Measurements from ENCODE around the gene B9D2. TPM values are rescaled to one million over a fixed set of nuclear protein-coding genes. Genes with fewer than 3 reads are reported as not detected.
"Not testable (repeated sequence)": the region's sequence is repeated elsewhere in the genome, so short reads cannot be mapped to it uniquely, and the experiment has no call there.

The B9D2 gene
- total RNA-seq, 1 donor from 2014 or later = 7.6 TPM

GRCh38 chr19:41371541-41371940 lies 7.6 kb upstream of the B9D2 start:
- no peak for DNase-seq
- Mint-ChIP-seq H3K4me1 (ENCODE audit: low read depth, unreplicated experiment) (peaks cover 8% of the 10 kb centered on the region), H3K9me3 (ENCODE audit: unreplicated experiment) (peaks cover 7% of the 10 kb centered on the region), H3K27ac (ENCODE audit: unreplicated experiment) (no peak overlapping the region), H3K27me3 (ENCODE audit: unreplicated experiment) (peaks cover 4% of the 10 kb centered on the region), H3K36me3 (ENCODE audit: unreplicated experiment) (no peaks in the 10 kb centered on the region), H3K4me3 (ENCODE audit: unreplicated experiment) (no peak overlapping the region)
- TF ChIP-seq, protein P1, sequence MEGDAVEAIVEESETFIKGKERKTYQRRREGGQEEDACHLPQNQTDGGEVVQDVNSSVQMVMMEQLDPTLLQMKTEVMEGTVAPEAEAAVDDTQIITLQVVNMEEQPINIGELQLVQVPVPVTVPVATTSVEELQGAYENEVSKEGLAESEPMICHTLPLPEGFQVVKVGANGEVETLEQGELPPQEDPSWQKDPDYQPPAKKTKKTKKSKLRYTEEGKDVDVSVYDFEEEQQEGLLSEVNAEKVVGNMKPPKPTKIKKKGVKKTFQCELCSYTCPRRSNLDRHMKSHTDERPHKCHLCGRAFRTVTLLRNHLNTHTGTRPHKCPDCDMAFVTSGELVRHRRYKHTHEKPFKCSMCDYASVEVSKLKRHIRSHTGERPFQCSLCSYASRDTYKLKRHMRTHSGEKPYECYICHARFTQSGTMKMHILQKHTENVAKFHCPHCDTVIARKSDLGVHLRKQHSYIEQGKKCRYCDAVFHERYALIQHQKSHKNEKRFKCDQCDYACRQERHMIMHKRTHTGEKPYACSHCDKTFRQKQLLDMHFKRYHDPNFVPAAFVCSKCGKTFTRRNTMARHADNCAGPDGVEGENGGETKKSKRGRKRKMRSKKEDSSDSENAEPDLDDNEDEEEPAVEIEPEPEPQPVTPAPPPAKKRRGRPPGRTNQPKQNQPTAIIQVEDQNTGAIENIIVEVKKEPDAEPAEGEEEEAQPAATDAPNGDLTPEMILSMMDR (IDR thresholded peaks at IDR 0.05; ENCODE audit: partially characterized antibody, unreplicated experiment) = no peak

- not testable (repeated sequence) for H3K36me3 Mint-ChIP-seq (ENCODE audit: unreplicated experiment); H3K27me3 Mint-ChIP-seq (ENCODE audit: unreplicated experiment); H3K9me3 Mint-ChIP-seq (ENCODE audit: unreplicated experiment); H3K4me3 Mint-ChIP-seq (ENCODE audit: unreplicated experiment); DNase-seq; H3K4me1 Mint-ChIP-seq (ENCODE audit: low read depth, unreplicated experiment); H3K27ac Mint-ChIP-seq (ENCODE audit: unreplicated experiment)
These were observed 7.2 kb upstream of the B9D2 start for GRCh38 chr19:41371119-41371518.

- peaks cover 4% of the 10 kb centered on the region for H3K9me3 Mint-ChIP-seq (ENCODE audit: unreplicated experiment)
- TF ChIP-seq, protein P1 (IDR thresholded peaks at IDR 0.05; ENCODE audit: partially characterized antibody, unreplicated experiment) = no peak
- no peaks in the 10 kb centered on the region for H3K36me3 Mint-ChIP-seq (ENCODE audit: unreplicated experiment)
- H3K4me3 Mint-ChIP-seq (ENCODE audit: unreplicated experiment) = no peak overlapping the region
- H3K4me1 Mint-ChIP-seq (ENCODE audit: low read depth, unreplicated experiment) = peaks cover 6% of the 10 kb centered on the region
- peaks cover 3% of the 10 kb centered on the region for H3K27me3 Mint-ChIP-seq (ENCODE audit: unreplicated experiment)
- no peak for DNase-seq
- H3K27ac Mint-ChIP-seq (ENCODE audit: unreplicated experiment) = no peak overlapping the region
These were observed 5.8 kb upstream of the B9D2 start for GRCh38 chr19:41369769-41370168.

- no peaks in the 10 kb centered on the region for H3K4me1 Mint-ChIP-seq (ENCODE audit: low read depth, unreplicated experiment)
- no peak overlapping the region for H3K4me3 Mint-ChIP-seq (ENCODE audit: unreplicated experiment)
- H3K9me3 Mint-ChIP-seq (ENCODE audit: unreplicated experiment) = peaks cover 1% of the 10 kb centered on the region
- TF ChIP-seq, protein P1 (IDR thresholded peaks at IDR 0.05; ENCODE audit: partially characterized antibody, unreplicated experiment) = no peak
- H3K36me3 Mint-ChIP-seq (ENCODE audit: unreplicated experiment) = no peaks in the 10 kb centered on the region
- no peak overlapping the region for H3K27ac Mint-ChIP-seq (ENCODE audit: unreplicated experiment)
- peaks cover 6% of the 10 kb centered on the region for H3K27me3 Mint-ChIP-seq (ENCODE audit: unreplicated experiment)
- no peak for DNase-seq
These were observed 3.9 kb upstream of the B9D2 start for GRCh38 chr19:41367848-41368301.

DNA sequence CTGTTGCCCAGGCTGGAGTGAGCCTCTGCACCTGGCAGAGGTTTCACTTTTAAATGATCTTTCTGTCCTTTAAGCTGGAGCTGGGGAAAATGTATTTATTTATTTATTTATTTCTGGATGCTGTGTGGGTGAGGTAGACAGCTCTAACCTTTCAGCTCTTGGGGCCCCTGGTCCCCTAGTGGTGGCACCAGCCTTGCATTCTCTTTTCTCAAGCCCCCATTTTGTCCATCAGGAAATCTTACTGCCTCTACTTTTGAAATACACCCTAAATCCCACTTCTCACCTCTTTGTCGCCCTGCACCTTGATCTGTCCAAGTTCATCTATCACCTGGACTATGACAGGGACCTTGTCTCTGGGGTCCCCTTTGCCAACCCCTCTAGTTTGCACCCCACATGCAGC lies 2.1 kb upstream of the B9D2 start:
- H3K9me3 Mint-ChIP-seq (ENCODE audit: unreplicated experiment) = no peaks in the 10 kb centered on the region
- TF ChIP-seq, protein P1 (IDR thresholded peaks at IDR 0.05; ENCODE audit: partially characterized antibody, unreplicated experiment) = no peak
- no peaks in the 10 kb centered on the region for H3K4me1 Mint-ChIP-seq (ENCODE audit: low read depth, unreplicated experiment)
- H3K4me3 Mint-ChIP-seq (ENCODE audit: unreplicated experiment) = no peak overlapping the region
- H3K27ac Mint-ChIP-seq (ENCODE audit: unreplicated experiment) = peak overlapping the region; percentile 0
- H3K36me3 Mint-ChIP-seq (ENCODE audit: unreplicated experiment) = no peaks in the 10 kb centered on the region
- DNase-seq = no peak
- H3K27me3 Mint-ChIP-seq (ENCODE audit: unreplicated experiment) = peaks cover 6% of the 10 kb centered on the region
